ENCODE data around the gene CNBD2. TPM values are rescaled to one million over a fixed set of nuclear protein-coding genes. Genes with fewer than 3 reads are reported as not detected.
"Not testable (repeated sequence)": the region's sequence is repeated elsewhere in the genome, so short reads cannot be mapped to it uniquely, and the experiment has no call there.

CNBD2 gene
- total RNA-seq, 1 experiment from 2014 or later = 3.4 TPM

GRCh38 chr20:35947907-35948306 lies 20.5 kb upstream of the CNBD2 start:
- ChIA-PET POLR2A (no interaction called here), CTCF (interaction anchor here (0.5 to 1.9 kb wide), 8 partner anchors 10 to 1116 kb away, joined by 3 to 6 read pairs (median 3); no protein-coding TSS in a partner anchor)
- peaks cover 77% of the 10 kb centered on the region for H3K36me3 Mint-ChIP-seq (ENCODE audit: insufficient read depth, unreplicated experiment)
- no peak overlapping the region for H3K4me3 Mint-ChIP-seq (ENCODE audit: unreplicated experiment)
- no peak for TF ChIP-seq CTCF (IDR thresholded peaks at IDR 0.05; ENCODE audit: unreplicated experiment)
- no peak overlapping the region for H3K27ac Mint-ChIP-seq (ENCODE audit: low read depth, unreplicated experiment)
- intact Hi-C loops (cut with micrococcal nuclease) = no loop called here
- H3K27me3 Mint-ChIP-seq (ENCODE audit: insufficient read depth, unreplicated experiment) = no peaks in the 10 kb centered on the region
- peaks cover 5% of the 10 kb centered on the region for H3K4me1 Mint-ChIP-seq (ENCODE audit: insufficient read depth, unreplicated experiment)
- H3K9me3 Mint-ChIP-seq (ENCODE audit: unreplicated experiment) = no peaks in the 10 kb centered on the region
- DNase-seq (ENCODE audit: unreplicated experiment) = no peak
- BruUV-seq (replicated peaks) = no TSS peak

- Mint-ChIP-seq H3K4me3 (ENCODE audit: unreplicated experiment) (no peak overlapping the region), H3K4me1 (ENCODE audit: insufficient read depth, unreplicated experiment) (peaks cover 5% of the 10 kb centered on the region), H3K27me3 (ENCODE audit: insufficient read depth, unreplicated experiment) (no peaks in the 10 kb centered on the region), H3K27ac (ENCODE audit: low read depth, unreplicated experiment) (no peak overlapping the region), H3K36me3 (ENCODE audit: insufficient read depth, unreplicated experiment) (peaks cover 73% of the 10 kb centered on the region), H3K9me3 (ENCODE audit: unreplicated experiment) (no peaks in the 10 kb centered on the region)
- CTCF ChIA-PET = interaction anchor here (0.7 kb wide), 1 partner anchor 14 kb away, joined by 4 read pairs; no protein-coding TSS in a partner anchor
- intact Hi-C loops (cut with micrococcal nuclease) = loop anchor here (10.0 kb wide), 1 partner anchor 435 kb away; no protein-coding TSS in a partner anchor
- no peak for DNase-seq (ENCODE audit: unreplicated experiment)
- POLR2A ChIA-PET = interaction anchor here (0.6 to 1.6 kb wide), 3 partner anchors 8 to 208 kb away, joined by 3 to 6 read pairs (median 4); partner anchors contain the start of gene RBM39
- no TSS peak for BruUV-seq (replicated peaks)
- TF ChIP-seq CTCF (IDR thresholded peaks at IDR 0.05; ENCODE audit: unreplicated experiment) = no peak
Measured at GRCh38 chr20:35950093-35950492, 18.3 kb upstream of the CNBD2 start.

- intact Hi-C loops (cut with micrococcal nuclease) = loop anchor here (10.0 kb wide), 1 partner anchor 437 kb away; no protein-coding TSS in a partner anchor
- BruUV-seq (replicated peaks); DNase-seq (ENCODE audit: unreplicated experiment); H3K9me3 Mint-ChIP-seq (ENCODE audit: unreplicated experiment); H3K27me3 Mint-ChIP-seq (ENCODE audit: insufficient read depth, unreplicated experiment): not testable (repeated sequence)
- peak overlapping the region; percentile 96 for H3K27ac Mint-ChIP-seq (ENCODE audit: low read depth, unreplicated experiment)
- ChIA-PET POLR2A (interaction anchor here (0.8 to 6.8 kb wide), 17 partner anchors 9 to 285 kb away, joined by 3 to 125 read pairs (median 11); partner anchors contain the start of genes AAR2, NFS1, PHF20 and RBM39), CTCF (interaction anchor here (0.7 to 5.3 kb wide), 6 partner anchors 9 to 576 kb away, joined by 3 to 42 read pairs (median 30); partner anchors contain the start of genes CNBD2 and RBM39)
- peaks cover 61% of the 10 kb centered on the region for H3K36me3 Mint-ChIP-seq (ENCODE audit: insufficient read depth, unreplicated experiment)
- H3K4me1 Mint-ChIP-seq (ENCODE audit: insufficient read depth, unreplicated experiment) = peaks cover 13% of the 10 kb centered on the region
- H3K4me3 Mint-ChIP-seq (ENCODE audit: unreplicated experiment) = peak overlapping the region; percentile 97
Measured at GRCh38 chr20:35952080-35952479, 16.3 kb upstream of the CNBD2 start.

- intact Hi-C loops (cut with micrococcal nuclease) = loop anchor here (10.0 kb wide), 1 partner anchor 438 kb away; no protein-coding TSS in a partner anchor
- peaks cover 55% of the 10 kb centered on the region for H3K36me3 Mint-ChIP-seq (ENCODE audit: insufficient read depth, unreplicated experiment)
- peak overlapping the region; percentile 97 for H3K4me3 Mint-ChIP-seq (ENCODE audit: unreplicated experiment)
- no peak for TF ChIP-seq CTCF (IDR thresholded peaks at IDR 0.05; ENCODE audit: unreplicated experiment)
- POLR2A ChIA-PET = interaction anchor here (0.6 to 6.8 kb wide), 38 partner anchors 10 to 820 kb away, joined by 3 to 125 read pairs (median 6); partner anchors contain the start of genes AAR2, CNBD2, CPNE1 and EDEM2
- H3K9me3 Mint-ChIP-seq (ENCODE audit: unreplicated experiment) = no peaks in the 10 kb centered on the region
- CTCF ChIA-PET = interaction anchor here (0.6 to 5.3 kb wide), 11 partner anchors 10 to 576 kb away, joined by 3 to 42 read pairs (median 10); partner anchors contain the start of genes CNBD2 and RBM39
- H3K4me1 Mint-ChIP-seq (ENCODE audit: insufficient read depth, unreplicated experiment) = peaks cover 13% of the 10 kb centered on the region
- no TSS peak for BruUV-seq (replicated peaks)
- DNase-seq (ENCODE audit: unreplicated experiment) = peak; percentile 35
- peak overlapping the region; percentile 96 for H3K27ac Mint-ChIP-seq (ENCODE audit: low read depth, unreplicated experiment)
- no peaks in the 10 kb centered on the region for H3K27me3 Mint-ChIP-seq (ENCODE audit: insufficient read depth, unreplicated experiment)
Measured at GRCh38 chr20:35952480-35953386, 15.7 kb upstream of the CNBD2 start.

Measured in MCF 10A (cell line).